ENCODE results near the gene HTR3C. TPM values are rescaled to one million over a fixed set of nuclear protein-coding genes. Genes with fewer than 3 reads are reported as not detected.

HTR3C gene
- polyA plus RNA-seq, 1 donor from 2014 or later: not detected

- TF ChIP-seq EZH2 (IDR thresholded peaks at IDR 0.05; ENCODE audit: borderline replicate concordance, insufficient read depth, low read length, poor library complexity, severe bottlenecking) (no peak), RAD21 (conservative IDR thresholded peaks at IDR 0.05) (no peak), REST (IDR thresholded peaks at IDR 0.05; ENCODE audit: borderline replicate concordance) (no peak)
- peaks cover 5% of the 10 kb centered on the region for H3K9me3 ChIP-seq (ENCODE audit: low read length)
Observed at GRCh38 chr3:184096811-184097383, 44.0 kb downstream of the HTR3C start, which contains the start of gene HTR3E. HTR3E (plus strand) TSS chr3:184097064; CDS start chr3:184097530, 466 bp downstream.

GRCh38 chr3:184097556-184097955, 44.7 kb downstream of the HTR3C start:
- H3K9me2 ChIP-seq (ENCODE audit: insufficient read depth, low read length): no peaks in the 10 kb centered on the region
- H2AFZ ChIP-seq (ENCODE audit: low read depth, low read length): no peak overlapping the region
- H3K27me3 ChIP-seq (ENCODE audit: insufficient read depth, low read depth, low read length): no peaks in the 10 kb centered on the region
- H3K27ac ChIP-seq (ENCODE audit: low read length): no peak overlapping the region
- H4K20me1 ChIP-seq (ENCODE audit: insufficient read depth): no peaks in the 10 kb centered on the region
- H3K4me3 ChIP-seq (ENCODE audit: low read length): no peak overlapping the region
- no peaks in the 10 kb centered on the region for H3K36me3 ChIP-seq (ENCODE audit: insufficient read depth, low read length)
- no peak overlapping the region for H3K4me2 ChIP-seq (ENCODE audit: low read length)
- H3K79me2 ChIP-seq (replicated peaks; ENCODE audit: insufficient read depth, low read length): no peaks in the 10 kb centered on the region
- peaks cover 5% of the 10 kb centered on the region for H3K9me3 ChIP-seq (ENCODE audit: low read length)
- no peaks in the 10 kb centered on the region for H3F3A ChIP-seq (ENCODE audit: insufficient read depth, low read length, poor library complexity, severe bottlenecking)
- TF ChIP-seq REST (IDR thresholded peaks at IDR 0.05; ENCODE audit: borderline replicate concordance): no peak
- no peak for TF ChIP-seq EP300 (conservative IDR thresholded peaks at IDR 0.05; ENCODE audit: poor library complexity, severe bottlenecking)
- no peak for TF ChIP-seq RAD21 (conservative IDR thresholded peaks at IDR 0.05)
- no peak for TF ChIP-seq MXI1 (conservative IDR thresholded peaks at IDR 0.05; ENCODE audit: poor library complexity, severe bottlenecking)
- TF ChIP-seq SMC3 (conservative IDR thresholded peaks at IDR 0.05; ENCODE audit: poor library complexity): no peak
- no peak for TF ChIP-seq TAF1 (IDR thresholded peaks at IDR 0.05; ENCODE audit: low read depth)
- no peak for TF ChIP-seq CTCF (IDR thresholded peaks at IDR 0.05; ENCODE audit: poor library complexity, severe bottlenecking)
- no peak for TF ChIP-seq POLR2AphosphoS5 (IDR thresholded peaks at IDR 0.05)
- no peak for TF ChIP-seq EZH2 (IDR thresholded peaks at IDR 0.05; ENCODE audit: borderline replicate concordance, insufficient read depth, low read length, poor library complexity, severe bottlenecking)
- H3K9ac ChIP-seq (ENCODE audit: low read length): no peak overlapping the region

More at GRCh38 chr3:184096811-184097383, 44.0 kb downstream of the HTR3C start, which contains the start of gene HTR3E:
- Histone ChIP-seq H3K27me3 (ENCODE audit: insufficient read depth, low read depth, low read length) (no peaks in the 10 kb centered on the region), H3F3A (ENCODE audit: insufficient read depth, low read length, poor library complexity, severe bottlenecking) (no peaks in the 10 kb centered on the region), H3K4me2 (ENCODE audit: low read length) (no peak within 1 kb of the TSS), H3K36me3 (ENCODE audit: insufficient read depth, low read length) (no peaks in the 10 kb centered on the region), H3K79me2 (replicated peaks; ENCODE audit: insufficient read depth, low read length) (no peaks in the 10 kb centered on the region), H3K9me2 (ENCODE audit: insufficient read depth, low read length) (no peaks in the 10 kb centered on the region), H3K27ac (ENCODE audit: low read length) (no peak within 1 kb of the TSS), H3K4me3 (ENCODE audit: low read length) (no peak within 1 kb of the TSS), H2AFZ (ENCODE audit: low read depth, low read length) (no peak within 1 kb of the TSS), H3K9ac (ENCODE audit: low read length) (no peak within 1 kb of the TSS), H4K20me1 (ENCODE audit: insufficient read depth) (no peaks in the 10 kb centered on the region)

Data from neural cell (in vitro differentiated cells).